Liver (tissue), 9 donors: ENCODE data around the gene BUD13. TPM values are rescaled to one million over a fixed set of nuclear protein-coding genes. Genes with fewer than 3 reads are reported as not detected.

Experiments
- DNase-seq: peaks from one replicate; pipeline ENCODE4 v3.0.0-alpha.2; 2017; ENCODE audit warnings: low spot score
- H3K27ac ChIP-seq, 2 donors: one replicate each; pipeline ENCODE4 v1.7.0; 2013; ENCODE audit warnings: inconsistent platforms in 2 of 2, low read length in 2 of 2, control low read depth in 1 of 2, low read depth in 1 of 2, mild to moderate bottlenecking in 1 of 2
- H3K27me3 ChIP-seq, 4 donors: one replicate each; pipeline versions ENCODE4 v1.6.1 to v1.7.0; 2013; ENCODE audit warnings: low read length in 3 of 4, inconsistent platforms in 1 of 4, mild to moderate bottlenecking in 1 of 4, moderate library complexity in 1 of 4; ENCODE audit not compliant: control insufficient read depth in 4 of 4, insufficient read depth in 4 of 4
- H3K36me3 ChIP-seq, 4 donors: one replicate each; pipeline versions ENCODE4 v1.6.1 to v1.7.0; 2013; ENCODE audit warnings: low read length in 3 of 4, mild to moderate bottlenecking in 3 of 4, low read depth in 1 of 4, moderate library complexity in 1 of 4; ENCODE audit not compliant: control insufficient read depth in 4 of 4, insufficient read depth in 3 of 4
- H3K4me1 ChIP-seq, 4 donors: one replicate each; pipeline versions ENCODE4 v1.6.1 to v1.7.0; 2013; ENCODE audit warnings: low read length in 3 of 4, mild to moderate bottlenecking in 3 of 4, moderate library complexity in 1 of 4; ENCODE audit not compliant: control insufficient read depth in 4 of 4, insufficient read depth in 4 of 4
- H3K4me3 ChIP-seq, 3 donors: one replicate each; pipeline versions ENCODE4 v1.6.1 to v1.7.0; 2013; ENCODE audit warnings: low read length in 3 of 3, control low read depth in 1 of 3, low read depth in 1 of 3, mild to moderate bottlenecking in 1 of 3
- H3K9ac ChIP-seq, 2 donors: one replicate each; pipeline ENCODE4 v1.7.0; 2013; ENCODE audit warnings: low read length in 2 of 2, mild to moderate bottlenecking in 2 of 2, moderate library complexity in 2 of 2, control low read depth in 1 of 2, low read depth in 1 of 2
- H3K9me3 ChIP-seq, 4 donors: one replicate each; pipeline versions ENCODE4 v1.6.1 to v1.7.0; 2013; ENCODE audit warnings: low read length in 3 of 4; ENCODE audit not compliant: control insufficient read depth in 4 of 4
- ATF3 ChIP-seq: IDR thresholded peaks from 2 replicates; pipeline ENCODE4 v1.6.1; 2016; ENCODE audit warnings: antibody characterized with exemption
- CTCF ChIP-seq: fragments of 150-350 bp; IDR thresholded peaks from 2 replicates; pipeline ENCODE4 v1.5.1; 2017; ENCODE audit warnings: improper control_type of control experiment, low read depth, low read length; ENCODE audit not compliant: missing input control
- EGR1 ChIP-seq, 2 donors: IDR thresholded peaks; 2 replicates each; pipeline ENCODE4 v1.6.1; 2016 to 2018; ENCODE audit warnings: antibody characterized with exemption in 2 of 2, low read depth in 2 of 2
- FOXA1 ChIP-seq: IDR thresholded peaks from 2 replicates; pipeline ENCODE4 v1.6.1; 2016; ENCODE audit warnings: antibody characterized with exemption
- FOXA2 ChIP-seq: IDR thresholded peaks from 2 replicates; pipeline ENCODE4 v1.6.1; 2016; ENCODE audit warnings: antibody characterized with exemption
- GABPA ChIP-seq, 2 donors: IDR thresholded peaks in 1 of 2; conservative IDR thresholded peaks in 1 of 2; 2 replicates each; pipeline ENCODE4 v1.6.1; 2016; ENCODE audit warnings: antibody characterized with exemption in 2 of 2, mild to moderate bottlenecking in 1 of 2, moderate library complexity in 1 of 2
- HNF4A ChIP-seq, 2 donors: conservative IDR thresholded peaks; 2 replicates each; pipeline ENCODE4 v1.6.1; 2016; ENCODE audit warnings: antibody characterized with exemption in 2 of 2, mild to moderate bottlenecking in 2 of 2
- HNF4G ChIP-seq: IDR thresholded peaks from 2 replicates; pipeline ENCODE4 v1.6.1; 2016; ENCODE audit warnings: antibody characterized with exemption
- JUND ChIP-seq, 2 donors: IDR thresholded peaks; 2 replicates each; pipeline ENCODE4 v1.6.1; 2016; ENCODE audit warnings: antibody characterized with exemption in 2 of 2
- MAX ChIP-seq: IDR thresholded peaks from 2 replicates; pipeline ENCODE4 v1.6.1; 2016; ENCODE audit warnings: antibody characterized with exemption
- NR2F2 ChIP-seq: IDR thresholded peaks from 2 replicates; pipeline ENCODE4 v1.6.1; 2016; ENCODE audit warnings: antibody characterized with exemption
- RAD21 ChIP-seq, 2 donors: IDR thresholded peaks; 2 replicates each; pipeline ENCODE4 v1.6.1; 2016; ENCODE audit warnings: antibody characterized with exemption in 2 of 2, mild to moderate bottlenecking in 2 of 2
- REST ChIP-seq: IDR thresholded peaks from 2 replicates; pipeline ENCODE4 v1.6.1; 2016; ENCODE audit warnings: antibody characterized with exemption, mild to moderate bottlenecking
- RXRA ChIP-seq, 2 donors: IDR thresholded peaks; 2 replicates each; pipeline ENCODE4 v1.6.1; 2017 to 2018; ENCODE audit warnings: antibody characterized with exemption in 2 of 2, mild to moderate bottlenecking in 1 of 2
- SP1 ChIP-seq: IDR thresholded peaks from 2 replicates; pipeline ENCODE4 v1.6.1; 2018; ENCODE audit warnings: antibody characterized with exemption, mild to moderate bottlenecking
- TAF1 ChIP-seq: conservative IDR thresholded peaks from 2 replicates; pipeline ENCODE4 v1.6.1; 2016; ENCODE audit warnings: antibody characterized with exemption, mild to moderate bottlenecking
- YY1 ChIP-seq: IDR thresholded peaks from 2 replicates; pipeline ENCODE4 v1.6.1; 2016; ENCODE audit warnings: antibody characterized with exemption, mild to moderate bottlenecking
- ZBTB33 ChIP-seq: IDR thresholded peaks from 2 replicates; pipeline ENCODE4 v1.6.1; 2016; ENCODE audit warnings: antibody characterized with exemption
- WGBS: extraction: QIAGEN DNeasy Blood & Tissue Kit; methylation state at CpG from one replicate; pipeline ENCODE4 v1.1.7; 2013; 5-methylcytosine and 5-hydroxymethylcytosine counted together
- polyA plus RNA-seq, 2 donors: library from polyadenylated mRNA; stranded (reverse) in 1 of 2; unstranded in 1 of 2; fragments of 200-250 nt in 1 of 2; fragments of >200 nt in 1 of 2; fragmentation: Nextera tagmentation in 1 of 2; extraction: Ambion mirVana in 1 of 2; gene quantifications; one replicate each; pipeline versions ENCODE4 v1.2.1 to v1.2.3, GENCODE V29; 2013 to 2015
- total RNA-seq, 2 donors: library from RNA; depleted of rRNA; stranded (reverse); fragments of >200 nt; gene quantifications; one replicate each; pipeline ENCODE4 v1.2.3, GENCODE V29; 2014
- donor health status: healthy.
- donor health status: healthy.
- donor health status: healthy.
- donor health status: healthy.
- donor health status: healthy.

The BUD13 gene
- total and polyA plus RNA-seq, 4 donors: 3.9 to 7.4 (median 5.1) TPM

GRCh38 chr11:116731821-116732220 lies 41.0 kb downstream of the BUD13 start:
- Histone ChIP-seq H3K4me1 (peaks cover 0 to 8% (median 4%) of the 10 kb centered on the region in 4 donors), H3K4me3 (no peak overlapping the region), H3K27me3 (no peaks in the 10 kb centered on the region), H3K27ac (no peak overlapping the region), H3K9me3 (no peaks in the 10 kb centered on the region), H3K36me3 (no peaks in the 10 kb centered on the region), H3K9ac (no peak overlapping the region)
- TF ChIP-seq CTCF: no peak
- TF ChIP-seq NR2F2: no peak
- no peak for TF ChIP-seq RAD21 (IDR thresholded peaks at IDR 0.05)
- TF ChIP-seq REST: no peak
- TF ChIP-seq HNF4A (conservative IDR thresholded peaks at IDR 0.05): no peak
- TF ChIP-seq RXRA (IDR thresholded peaks at IDR 0.05): no peak
- TF ChIP-seq EGR1 (IDR thresholded peaks at IDR 0.05; ENCODE audit: low read depth in 2 of 2): no peak
- no peak for TF ChIP-seq ZBTB33
- no peak for TF ChIP-seq ATF3
- no peak for TF ChIP-seq FOXA1
- TF ChIP-seq JUND (IDR thresholded peaks at IDR 0.05): no peak
- no peak for TF ChIP-seq SP1
- TF ChIP-seq TAF1: no peak
- TF ChIP-seq YY1: no peak
- TF ChIP-seq HNF4G: no peak
- 90% methylated on average over 2 of the region's 2 CpGs for WGBS
- DNase-seq: no peak

- no peak overlapping the region for H3K4me3 ChIP-seq
- H3K9ac ChIP-seq: no peak overlapping the region
- H3K36me3 ChIP-seq: no peaks in the 10 kb centered on the region
- peaks cover 0 to 8% (median 4%) of the 10 kb centered on the region in 4 donors for H3K4me1 ChIP-seq
- H3K27ac ChIP-seq: no peak overlapping the region
- 76% methylated on average over 11 of the region's 11 CpGs for WGBS
- no peak for DNase-seq
- H3K27me3 ChIP-seq: no peaks in the 10 kb centered on the region
- no peaks in the 10 kb centered on the region for H3K9me3 ChIP-seq
- TF ChIP-seq GABPA (IDR thresholded peaks at IDR 0.05 in 1 of 2, conservative IDR thresholded peaks at IDR 0.05 in 1 of 2) (no peak), FOXA2 (no peak), MAX (no peak), YY1 (no peak), ATF3 (no peak), SP1 (no peak), RAD21 (IDR thresholded peaks at IDR 0.05) (no peak), RXRA (IDR thresholded peaks at IDR 0.05) (no peak), ZBTB33 (no peak), TAF1 (no peak), FOXA1 (no peak), JUND (IDR thresholded peaks at IDR 0.05) (no peak), CTCF (no peak), HNF4G (no peak), HNF4A (conservative IDR thresholded peaks at IDR 0.05) (no peak), EGR1 (IDR thresholded peaks at IDR 0.05; ENCODE audit: low read depth in 2 of 2) (no peak)
These were observed 41.6 kb downstream of the BUD13 start for GRCh38 chr11:116731097-116731761.
